SK-N-SH (cell line): ENCODE measurements around the gene DDX25. TPM values are rescaled to one million over a fixed set of nuclear protein-coding genes. Genes with fewer than 3 reads are reported as not detected.

Experiments used
- CTCF ChIA-PET: fragments of 300-600, 350-600 bp; formaldehyde crosslinking; extraction: SDS; loops from one replicate; lab custom pipeline; 2021; lab: Yijun Ruan, JAX
- POLR2A ChIA-PET: fragments of 350-600 bp; sonication (Branson Sonifier 250); formaldehyde crosslinking; extraction: SDS; loops from one replicate; lab custom pipeline; 2020; ENCODE audit warnings: antibody characterized with exemption, inconsistent platforms; lab: Yijun Ruan, JAX
- DNase-seq: peaks from one replicate; pipeline ENCODE4 v3.0.0; 2012
- H2AFZ ChIP-seq: fragments of 200-600 bp; sonication (generic); 2 replicates; pipeline ENCODE4 v1.8.1; 2016; ENCODE audit warnings: antibody characterized with exemption, mild to moderate bottlenecking, low read depth
- H3F3A ChIP-seq: fragments of 200-600 bp; sonication (generic); replicated peaks from 2 replicates; pipeline ENCODE3; 2016; ENCODE audit warnings: antibody characterized with exemption, mild to moderate bottlenecking; ENCODE audit not compliant: insufficient read depth
- H3K27ac ChIP-seq, 2 experiments: fragments of 200-500 bp in 1 of 2; fragments of 200-600 bp in 1 of 2; sonication (Bioruptor generic) in 1 of 2; sonication (generic), shearing (Covaris generic) in 1 of 2; 2 replicates each; pipeline versions ENCODE4 v1.5.1 to v1.6.1; 2014 to 2016; ENCODE audit warnings: low read depth in 2 of 2, inconsistent platforms in 1 of 2, low read length in 1 of 2, mild to moderate bottlenecking in 1 of 2, mixed read lengths in 1 of 2
- H3K27me3 ChIP-seq: fragments of 200-600 bp; sonication (generic), shearing (Covaris generic); 2 replicates; pipeline ENCODE4 v1.6.1; 2016; ENCODE audit warnings: mixed run types; ENCODE audit not compliant: insufficient read depth
- H3K36me3 ChIP-seq, 2 experiments: fragments of 200-500 bp in 1 of 2; fragments of 200-600 bp in 1 of 2; sonication (Bioruptor generic) in 1 of 2; sonication (generic) in 1 of 2; replicated peaks in 1 of 2; 2 replicates each; pipeline versions ENCODE3 to v1.5.1; 2014 to 2016; ENCODE audit warnings: low read length in 1 of 2, mild to moderate bottlenecking in 1 of 2; ENCODE audit not compliant: insufficient read depth in 2 of 2, control insufficient read depth in 1 of 2
- H3K4me1 ChIP-seq, 2 experiments: fragments of 200-500 bp in 1 of 2; fragments of 200-600 bp in 1 of 2; sonication (Bioruptor generic) in 1 of 2; sonication (generic), shearing (Covaris generic) in 1 of 2; 2 replicates each; pipeline versions ENCODE4 v1.5.1 to v1.6.1; 2014 to 2016; ENCODE audit warnings: low read depth in 1 of 2, low read length in 1 of 2, mixed run types in 1 of 2; ENCODE audit not compliant: insufficient read depth in 2 of 2, control insufficient read depth in 1 of 2
- H3K4me2 ChIP-seq: fragments of 200-600 bp; sonication (generic), shearing (Covaris generic); 2 replicates; pipeline ENCODE4 v1.6.1; 2017; ENCODE audit warnings: mixed run types
- H3K4me3 ChIP-seq, 2 experiments: fragments of 200-500 bp in 1 of 2; fragments of 200-600 bp in 1 of 2; sonication (Bioruptor generic) in 1 of 2; sonication (generic), shearing (Covaris generic) in 1 of 2; 2 replicates each; pipeline versions ENCODE4 v1.5.1 to v1.8.1; 2014 to 2016; ENCODE audit warnings: low read depth in 2 of 2, inconsistent platforms in 1 of 2, low read length in 1 of 2, mild to moderate bottlenecking in 1 of 2, mixed read lengths in 1 of 2, moderate library complexity in 1 of 2
- H3K79me2 ChIP-seq: fragments of 200-600 bp; sonication (generic); 2 replicates; pipeline ENCODE4 v1.8.1; 2017; ENCODE audit warnings: mild to moderate bottlenecking; ENCODE audit not compliant: insufficient read depth
- H3K9ac ChIP-seq: fragments of 200-600 bp; sonication (generic); 2 replicates; pipeline ENCODE4 v1.6.1; 2017; ENCODE audit warnings: mixed run types
- H3K9me2 ChIP-seq: fragments of 200-600 bp; sonication (generic); 2 replicates; pipeline ENCODE4 v1.6.1; 2017; ENCODE audit warnings: mixed run types
- H3K9me3 ChIP-seq: fragments of 200-600 bp; sonication (generic); 2 replicates; pipeline ENCODE4 v1.6.1; 2017; ENCODE audit warnings: mixed run types, mild to moderate bottlenecking, moderate library complexity
- H4K20me1 ChIP-seq: fragments of 200-600 bp; sonication (generic); 2 replicates; pipeline ENCODE4 v1.6.1; 2017; ENCODE audit warnings: mild to moderate bottlenecking, mixed run types; ENCODE audit not compliant: insufficient read depth
- CHD2 ChIP-seq: fragments of 150-350 bp; IDR thresholded peaks from 2 replicates; pipeline ENCODE4 v1.6.1; 2018; ENCODE audit warnings: low read length; ENCODE audit not compliant: partially characterized antibody
- EP300 ChIP-seq, 2 experiments: IDR thresholded peaks; 2 replicates each; pipeline versions ENCODE4 v1.4.0 to v1.6.1; 2012; ENCODE audit warnings: borderline replicate concordance in 1 of 2, low read depth in 1 of 2, low read length in 1 of 2
- EZH2phosphoT487 ChIP-seq: fragments of 200-600 bp; sonication (generic); IDR thresholded peaks from 2 replicates; pipeline ENCODE4 v1.6.1; 2017; ENCODE audit warnings: low read depth, mixed run types, mild to moderate bottlenecking, antibody characterized with exemption, moderate library complexity, borderline replicate concordance
- FOSL2 ChIP-seq: IDR thresholded peaks from 2 replicates; pipeline ENCODE4 v1.4.0; 2012; ENCODE audit warnings: low read depth, mild to moderate bottlenecking, moderate library complexity, borderline replicate concordance
- FOXJ3 ChIP-seq: sonication (generic); formaldehyde crosslinking; IDR thresholded peaks from 2 replicates; pipeline ENCODE4 v1.5.1; 2020; ENCODE audit warnings: mild to moderate bottlenecking, missing genetic modification reagents
- GABPA ChIP-seq: IDR thresholded peaks from 2 replicates; pipeline ENCODE4 v1.4.0; 2012; ENCODE audit warnings: low read depth, mild to moderate bottlenecking
- GATA2 ChIP-seq: sonication (generic); formaldehyde crosslinking; IDR thresholded peaks from 2 replicates; pipeline ENCODE4 v1.5.0; 2020; ENCODE audit warnings: mild to moderate bottlenecking, missing genetic modification reagents
- JUND ChIP-seq: IDR thresholded peaks from 2 replicates; pipeline ENCODE4 v1.4.0; 2012
- MEF2A ChIP-seq: IDR thresholded peaks from 2 replicates; pipeline ENCODE4 v1.4.0; 2012; ENCODE audit warnings: low read depth, borderline replicate concordance
- MXI1 ChIP-seq: IDR thresholded peaks from 2 replicates; pipeline ENCODE4 v1.6.1; 2012; ENCODE audit warnings: mild to moderate bottlenecking, low read depth, low read length, improper control_type of control experiment
- PBX3 ChIP-seq: IDR thresholded peaks from 2 replicates; pipeline ENCODE4; 2012
- POLR2AphosphoS5 ChIP-seq: IDR thresholded peaks from 2 replicates; pipeline ENCODE4 v1.6.1; 2012; ENCODE audit warnings: low read depth, low read length
- RAD21 ChIP-seq: IDR thresholded peaks from 2 replicates; pipeline ENCODE4 v1.6.1; 2012; ENCODE audit warnings: mild to moderate bottlenecking, low read length
- REST ChIP-seq: IDR thresholded peaks from 2 replicates; pipeline ENCODE4 v1.6.1; 2012; ENCODE audit warnings: mild to moderate bottlenecking, low read depth, low read length, moderate library complexity
- RFX5 ChIP-seq: IDR thresholded peaks from 2 replicates; pipeline ENCODE4 v1.6.1; 2012; ENCODE audit warnings: mild to moderate bottlenecking, improper control_type of control experiment, low read length
- SIN3A ChIP-seq: IDR thresholded peaks from 2 replicates; pipeline ENCODE4 v1.6.1; 2012; ENCODE audit warnings: low read depth, mild to moderate bottlenecking, low read length, moderate library complexity, borderline replicate concordance
- SMC3 ChIP-seq: IDR thresholded peaks from 2 replicates; pipeline ENCODE4 v1.6.1; 2012; ENCODE audit warnings: low read depth, low read length, improper control_type of control experiment
- TAF1 ChIP-seq: IDR thresholded peaks from 2 replicates; pipeline ENCODE4 v1.6.1; 2012; ENCODE audit warnings: low read depth, mild to moderate bottlenecking, low read length, moderate library complexity, borderline replicate concordance
- TCF12 ChIP-seq: IDR thresholded peaks from 2 replicates; pipeline ENCODE4 v1.4.0; 2012
- TEAD4 ChIP-seq: IDR thresholded peaks from 2 replicates; pipeline ENCODE4 v1.4.0; 2012; ENCODE audit warnings: mild to moderate bottlenecking, borderline replicate concordance; ENCODE audit not compliant: insufficient read depth
- USF2 ChIP-seq: fragments of 150-350 bp; IDR thresholded peaks from 2 replicates; pipeline ENCODE4 v1.6.1; 2017; ENCODE audit warnings: antibody characterized with exemption, low read length, low read depth, borderline replicate concordance
- YY1 ChIP-seq: IDR thresholded peaks from 2 replicates; pipeline ENCODE4 v1.4.0; 2012; ENCODE audit warnings: low read depth, mild to moderate bottlenecking
- ZBTB33 ChIP-seq: IDR thresholded peaks from 2 replicates; pipeline ENCODE4 v1.4.0; 2012; ENCODE audit warnings: low read depth, borderline replicate concordance
- WGBS: methylation state at CpG from one replicate; pipeline ENCODE4 v1.1.6; 2017; ENCODE audit warnings: low lambda C conversion rate; 5-methylcytosine and 5-hydroxymethylcytosine counted together
- polyA plus RNA-seq, 3 experiments: library from polyadenylated mRNA; depleted of rRNA; stranded (reverse); fragments of >200 nt; gene quantifications; 2 replicates each; pipeline ENCODE4 v1.2.3, GENCODE V29; 2012
- TF ChIP-seq, protein P1 (sequence below): IDR thresholded peaks from 2 replicates; pipeline ENCODE4 v1.4.0; 2012; ENCODE audit warnings: low read depth

DDX25 gene
- polyA plus RNA-seq, 1 of the 3 experiments (the other 2 are of a cell fraction): 0.12 TPM

DNA sequence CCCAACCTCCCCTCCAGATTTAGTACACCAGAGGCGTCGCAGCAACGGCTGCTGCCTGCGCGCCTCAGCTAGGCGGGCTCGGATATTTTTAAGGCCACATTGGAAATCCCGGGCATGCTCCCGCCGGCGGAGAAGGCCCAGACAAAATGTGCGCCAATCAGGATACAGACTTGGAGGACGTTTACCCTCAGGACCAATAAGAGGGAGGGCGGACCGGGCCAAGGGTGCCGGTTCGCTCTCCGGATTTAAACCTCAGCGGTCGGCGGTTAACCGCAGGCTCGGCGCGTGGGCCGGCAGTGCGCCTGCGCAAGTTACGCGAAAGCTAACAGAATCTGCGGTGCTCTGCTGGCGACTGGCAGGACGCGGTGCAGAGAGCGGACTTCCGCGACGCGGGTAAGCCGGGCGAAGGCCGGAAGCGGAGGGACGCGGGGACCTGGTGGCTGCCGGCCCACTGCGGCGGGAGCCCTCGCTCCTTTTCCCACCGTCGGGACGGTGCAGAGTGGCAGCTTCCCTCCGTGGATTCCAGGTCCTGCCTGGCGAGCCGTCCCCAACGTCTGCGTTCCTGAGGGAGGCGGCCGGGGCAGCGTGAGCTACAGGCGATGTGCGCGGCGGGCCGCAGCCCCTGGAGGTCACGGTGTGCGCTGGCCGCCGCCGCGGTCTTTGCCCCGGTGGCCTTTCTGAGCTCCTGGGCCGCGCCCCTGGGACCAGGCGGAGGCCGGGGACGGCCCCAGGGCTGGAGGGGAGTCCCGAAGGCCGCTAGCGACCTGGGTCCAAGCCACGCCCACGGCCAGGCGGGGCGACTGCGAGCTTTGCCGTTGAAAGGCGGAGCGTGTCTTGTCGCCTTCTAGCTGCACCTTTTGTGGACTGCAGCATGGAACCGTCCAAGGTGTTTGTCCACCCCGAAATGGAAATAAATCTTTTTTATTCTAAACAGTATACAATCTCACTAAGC lies 16.7 kb upstream of the DDX25 start, which contains the start of gene HYLS1:
Gene HYLS1 (plus strand): TSS at position 296 of the 952 bp plus-strand sequence. CDS start 11,701 bp downstream, outside the sequence.
- no peaks in the 10 kb centered on the region for H3K9me2 ChIP-seq
- H3K4me3 ChIP-seq: peak within 1 kb of the TSS; percentile 73 to 82
- H3F3A ChIP-seq: peaks cover 19% of the 10 kb centered on the region
- H3K4me1 ChIP-seq: no peaks in the 10 kb centered on the region; a peak in 2 of 4 replicates
- peak within 1 kb of the TSS; percentile 73 for H3K9ac ChIP-seq
- ChIA-PET POLR2A (interaction anchor here (0.7 to 1.5 kb wide), 5 partner anchors 9 to 541 kb away, joined by 3 to 11 read pairs (median 4); partner anchors contain the start of genes PUS3 and STT3A), CTCF (interaction anchor here (0.6 to 3.6 kb wide), 7 partner anchors 10 to 518 kb away, joined by 3 to 22 read pairs (median 3); partner anchors contain the start of gene STT3A)
- H3K27ac ChIP-seq: peak within 1 kb of the TSS; percentile 61 to 90
- peak within 1 kb of the TSS; percentile 68 for H2AFZ ChIP-seq
- peaks cover 11% of the 10 kb centered on the region; the same call in 1 of the 2 replicates for H3K79me2 ChIP-seq
- no peaks in the 10 kb centered on the region for H3K9me3 ChIP-seq
- peak; percentile 90 for DNase-seq
- WGBS: 17% methylated on average over 28 of the region's 91 CpGs
- no peaks in the 10 kb centered on the region for H4K20me1 ChIP-seq
- peak within 1 kb of the TSS; percentile 83 for H3K4me2 ChIP-seq
- H3K27me3 ChIP-seq: no peaks in the 10 kb centered on the region
- H3K36me3 ChIP-seq: peaks cover 0 to 2% of the 10 kb centered on the region in 2 experiments
- no peak for TF ChIP-seq FOSL2
- TF ChIP-seq, protein P1, sequence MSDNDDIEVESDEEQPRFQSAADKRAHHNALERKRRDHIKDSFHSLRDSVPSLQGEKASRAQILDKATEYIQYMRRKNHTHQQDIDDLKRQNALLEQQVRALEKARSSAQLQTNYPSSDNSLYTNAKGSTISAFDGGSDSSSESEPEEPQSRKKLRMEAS: peak; percentile 58
- TF ChIP-seq GABPA: no peak
- TF ChIP-seq EP300 (IDR thresholded peaks at IDR 0.05; ENCODE audit: borderline replicate concordance in 1 of 2, low read depth in 1 of 2, low read length in 1 of 2): no peak
- peak; percentile 47 for TF ChIP-seq MXI1
- no peak for TF ChIP-seq CHD2
- 0 out of 2 replicates have a peak, but pooled peaks have one; percentile 54 for TF ChIP-seq TAF1
- no peak for TF ChIP-seq FOXJ3 (CRISPR knock-in tag)
- TF ChIP-seq RAD21: no peak; the same call in 1 of the 2 replicates
- TF ChIP-seq GATA2 (CRISPR knock-in tag): no peak
- no peak for TF ChIP-seq PBX3
- no peak for TF ChIP-seq TCF12
- TF ChIP-seq USF2: no peak
- TF ChIP-seq MEF2A: no peak
- TF ChIP-seq RFX5: 0 out of 2 replicates have a peak, but pooled peaks have one; percentile 26
- no peak for TF ChIP-seq EZH2phosphoT487
- no peak; the same call in 1 of the 2 replicates for TF ChIP-seq REST
- no peak for TF ChIP-seq TEAD4
- peak; percentile 66 for TF ChIP-seq POLR2AphosphoS5
- no peak for TF ChIP-seq SIN3A
- TF ChIP-seq ZBTB33: 0 out of 2 replicates have a peak, but pooled peaks have one; percentile 11
- TF ChIP-seq SMC3: no peak
- no peak for TF ChIP-seq JUND
- TF ChIP-seq YY1: no peak
